ENCODE data around the gene CDK6. TPM values are rescaled to one million over a fixed set of nuclear protein-coding genes. Genes with fewer than 3 reads are reported as not detected.
A peak's percentile ranks its signal among the peaks of the same experiment; 100 is the strongest.

The CDK6 gene
- total and polyA plus RNA-seq, 2 experiments from 2014 or later, result 28.7 to 81.6 TPM

DNA sequence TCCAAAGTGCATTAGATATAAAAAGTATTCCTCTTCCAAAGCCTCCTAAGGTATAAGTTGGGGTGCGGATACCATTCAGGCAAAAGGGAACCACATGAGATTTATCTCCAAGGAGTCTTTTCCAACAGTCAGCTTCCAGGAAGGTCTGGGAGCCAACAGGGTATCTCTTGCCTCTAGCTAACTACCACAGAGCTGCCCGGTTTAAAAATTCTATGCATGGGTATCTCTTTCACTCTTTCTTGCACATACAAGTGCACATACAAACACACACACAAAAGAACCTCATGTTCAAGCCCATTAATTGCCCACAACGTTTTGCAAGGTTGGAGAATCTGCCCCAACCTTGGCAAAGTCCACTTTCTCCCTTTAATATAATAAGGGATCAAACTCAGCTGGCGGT lies 80.7 kb downstream of the CDK6 start:
- no peak for DNase-seq (ENCODE audit: low read depth in 1 of 2, low spot score in 1 of 2)
- Histone ChIP-seq H3K27me3 (no peaks in the 10 kb centered on the region), H3K4me1 (ENCODE audit: low read depth) (peaks cover 11% of the 10 kb centered on the region), H3K27ac (no peak overlapping the region), H3K4me3 (no peak overlapping the region), H3K36me3 (no peaks in the 10 kb centered on the region), H3K9me3 (ENCODE audit: low read depth) (no peaks in the 10 kb centered on the region)
- TF ChIP-seq, protein P1, sequence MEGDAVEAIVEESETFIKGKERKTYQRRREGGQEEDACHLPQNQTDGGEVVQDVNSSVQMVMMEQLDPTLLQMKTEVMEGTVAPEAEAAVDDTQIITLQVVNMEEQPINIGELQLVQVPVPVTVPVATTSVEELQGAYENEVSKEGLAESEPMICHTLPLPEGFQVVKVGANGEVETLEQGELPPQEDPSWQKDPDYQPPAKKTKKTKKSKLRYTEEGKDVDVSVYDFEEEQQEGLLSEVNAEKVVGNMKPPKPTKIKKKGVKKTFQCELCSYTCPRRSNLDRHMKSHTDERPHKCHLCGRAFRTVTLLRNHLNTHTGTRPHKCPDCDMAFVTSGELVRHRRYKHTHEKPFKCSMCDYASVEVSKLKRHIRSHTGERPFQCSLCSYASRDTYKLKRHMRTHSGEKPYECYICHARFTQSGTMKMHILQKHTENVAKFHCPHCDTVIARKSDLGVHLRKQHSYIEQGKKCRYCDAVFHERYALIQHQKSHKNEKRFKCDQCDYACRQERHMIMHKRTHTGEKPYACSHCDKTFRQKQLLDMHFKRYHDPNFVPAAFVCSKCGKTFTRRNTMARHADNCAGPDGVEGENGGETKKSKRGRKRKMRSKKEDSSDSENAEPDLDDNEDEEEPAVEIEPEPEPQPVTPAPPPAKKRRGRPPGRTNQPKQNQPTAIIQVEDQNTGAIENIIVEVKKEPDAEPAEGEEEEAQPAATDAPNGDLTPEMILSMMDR (IDR thresholded peaks at IDR 0.05; ENCODE audit: low read depth, low read length), result no peak

GRCh38 chr7:92754919-92755581 lies 81.3 kb downstream of the CDK6 start:
- Histone ChIP-seq H3K36me3 (no peaks in the 10 kb centered on the region), H3K27ac (no peak overlapping the region), H3K4me1 (ENCODE audit: low read depth) (peaks cover 11% of the 10 kb centered on the region), H3K4me3 (no peak overlapping the region), H3K27me3 (no peaks in the 10 kb centered on the region), H3K9me3 (ENCODE audit: low read depth) (no peaks in the 10 kb centered on the region)
- TF ChIP-seq, protein P1 (IDR thresholded peaks at IDR 0.05; ENCODE audit: low read depth, low read length), result no peak
- no peak for DNase-seq (ENCODE audit: low read depth in 1 of 2, low spot score in 1 of 2)

DNA sequence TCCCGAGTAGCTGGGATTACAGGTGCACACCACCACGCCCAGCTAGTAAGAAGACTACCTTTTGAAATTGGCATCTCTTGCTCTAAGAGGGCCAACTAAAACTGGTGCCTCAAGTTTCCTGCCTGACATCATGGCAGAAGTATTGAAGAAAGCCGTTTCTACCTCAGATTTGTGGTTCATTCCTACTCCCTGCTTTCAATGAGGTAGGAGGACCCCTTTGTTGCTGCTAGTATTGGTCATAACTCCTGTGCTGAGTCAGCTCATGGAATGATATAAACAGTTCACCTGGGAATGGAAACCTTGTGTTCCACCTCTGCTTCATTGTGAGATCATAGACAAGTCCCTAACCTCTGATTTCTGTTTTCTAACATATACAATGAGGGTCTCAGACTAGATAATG lies 82.8 kb downstream of the CDK6 start:
- DNase-seq (ENCODE audit: low read depth in 1 of 2, low spot score in 1 of 2), result no peak
- Histone ChIP-seq H3K9me3 (ENCODE audit: low read depth) (no peaks in the 10 kb centered on the region), H3K27ac (no peak overlapping the region), H3K4me1 (ENCODE audit: low read depth) (no peaks in the 10 kb centered on the region), H3K27me3 (no peaks in the 10 kb centered on the region), H3K4me3 (no peak overlapping the region), H3K36me3 (no peaks in the 10 kb centered on the region)
- TF ChIP-seq, protein P1 (IDR thresholded peaks at IDR 0.05; ENCODE audit: low read depth, low read length), result no peak

GRCh38 chr7:92751902-92752901 lies 84.2 kb downstream of the CDK6 start:
- peak in 1 of 2 donors; percentile 68 for DNase-seq (ENCODE audit: low read depth in 1 of 2, low spot score in 1 of 2)
- TF ChIP-seq, protein P1 (IDR thresholded peaks at IDR 0.05; ENCODE audit: low read depth, low read length), result no peak
- no peak overlapping the region for H3K27ac ChIP-seq
- no peaks in the 10 kb centered on the region for H3K27me3 ChIP-seq
- no peak overlapping the region for H3K4me3 ChIP-seq
- no peaks in the 10 kb centered on the region for H3K4me1 ChIP-seq (ENCODE audit: low read depth)
- H3K36me3 ChIP-seq, result no peaks in the 10 kb centered on the region
- no peaks in the 10 kb centered on the region for H3K9me3 ChIP-seq (ENCODE audit: low read depth)

GRCh38 chr7:92750946-92751345 lies 85.4 kb downstream of the CDK6 start:
- TF ChIP-seq, protein P1 (IDR thresholded peaks at IDR 0.05; ENCODE audit: low read depth, low read length), result no peak
- Histone ChIP-seq H3K4me1 (ENCODE audit: low read depth) (no peaks in the 10 kb centered on the region), H3K27me3 (no peaks in the 10 kb centered on the region), H3K9me3 (ENCODE audit: low read depth) (no peaks in the 10 kb centered on the region), H3K4me3 (no peak overlapping the region), H3K36me3 (no peaks in the 10 kb centered on the region), H3K27ac (no peak overlapping the region)
- DNase-seq (ENCODE audit: low read depth in 1 of 2, low spot score in 1 of 2), result no peak
